ENCODE data around the gene C1orf56.
A peak's percentile ranks its signal among the peaks of the same experiment; 100 is the strongest.

C1orf56 gene

GRCh38 chr1:151047591-151047924 lies at the start of gene C1orf56:
TSS of gene C1orf56 (plus strand) at chr1:151047751. CDS start at chr1:151047848, 97 bp downstream.
- DNase-seq = peak; percentile 55

GRCh38 chr1:150997949-150998348 lies 49.6 kb upstream of the C1orf56 start:
- DNase-seq = no peak

GRCh38 chr1:150999051-150999674 lies 48.4 kb upstream of the C1orf56 start:
- DNase-seq = no peak

- no peak for DNase-seq
Measured at GRCh38 chr1:150999926-151000325, 47.6 kb upstream of the C1orf56 start.

- DNase-seq = no peak
Measured at GRCh38 chr1:151000408-151000807, 47.1 kb upstream of the C1orf56 start.

- no peak for DNase-seq
Measured at GRCh38 chr1:151001602-151002001, 45.9 kb upstream of the C1orf56 start.

GRCh38 chr1:151002051-151002450 lies 45.5 kb upstream of the C1orf56 start:
- no peak for DNase-seq

- DNase-seq = no peak
Measured at GRCh38 chr1:151002611-151003010, 44.9 kb upstream of the C1orf56 start.

GRCh38 chr1:151003180-151003579 lies 44.4 kb upstream of the C1orf56 start:
- no peak for DNase-seq

- DNase-seq = no peak
Measured at GRCh38 chr1:151005729-151006319, 41.7 kb upstream of the C1orf56 start.

- DNase-seq = no peak
Measured at GRCh38 chr1:151006327-151007052, 41.1 kb upstream of the C1orf56 start, which contains the start of gene MINDY1. TSS of gene MINDY1 (minus strand) at chr1:151006902. CDS start at chr1:151002617, 4,285 bp downstream.

- no peak for DNase-seq
Measured at GRCh38 chr1:151007853-151008243, 39.7 kb upstream of the C1orf56 start.

- DNase-seq = peak; percentile 98
Measured at GRCh38 chr1:151008244-151009205, 39.0 kb upstream of the C1orf56 start, which contains the start of gene PRUNE1. TSS of gene PRUNE1 (plus strand) at chr1:151008449. CDS start at chr1:151008633, 184 bp downstream.

GRCh38 chr1:151009206-151009587 lies 38.4 kb upstream of the C1orf56 start:
- no peak for DNase-seq

GRCh38 chr1:151009674-151010345 lies 37.7 kb upstream of the C1orf56 start:
- no peak for DNase-seq

GRCh38 chr1:151010346-151010726 lies 37.2 kb upstream of the C1orf56 start:
- DNase-seq = no peak

GRCh38 chr1:151011154-151011850 lies 36.2 kb upstream of the C1orf56 start:
- no peak for DNase-seq

GRCh38 chr1:151012684-151013471 lies 34.7 kb upstream of the C1orf56 start:
- no peak for DNase-seq

GRCh38 chr1:151013518-151013917 lies 34.0 kb upstream of the C1orf56 start:
- no peak for DNase-seq

- DNase-seq = peak; percentile 23
Measured at GRCh38 chr1:151024540-151025146, 22.9 kb upstream of the C1orf56 start.
